A673 (cell line): ENCODE results near the gene GBP1. TPM values are rescaled to one million over a fixed set of nuclear protein-coding genes. Genes with fewer than 3 reads are reported as not detected.

ENCODE experiments used
- BruUV-seq: library from RNA; stranded (reverse); fragments of 400-500 nt; replicated peaks from 2 replicates; lab custom pipeline; 2021; lab: Mats Ljungman, UMichigan
- CTCF ChIA-PET: fragments of 300-600 bp; sonication (Branson Sonifier 250); formaldehyde crosslinking; loops from one replicate; lab custom pipeline; 2022; ENCODE audit warnings: antibody characterized with exemption; lab: Charles Lee
- POLR2A ChIA-PET: fragments of 300-600 bp; sonication (Branson Sonifier 250); formaldehyde crosslinking; loops from one replicate; lab custom pipeline; 2022; ENCODE audit warnings: antibody characterized with exemption; ENCODE audit not compliant: low non-redundant PET; lab: Charles Lee
- DNase-seq: peaks from one replicate; pipeline ENCODE4 v3.0.0-alpha.2; 2015; ENCODE audit warnings: low spot score
- H3K27ac ChIP-seq: fragments of 200-600 bp; sonication (generic); 2 replicates; pipeline ENCODE4 v1.5.1; 2016; ENCODE audit warnings: mixed run types, low read depth, mild to moderate bottlenecking, mixed read lengths, antibody characterized with exemption, low read length; ENCODE audit not compliant: poor library complexity, severe bottlenecking
- H3K27me3 ChIP-seq: fragments of 200-600 bp; sonication (generic); replicated peaks from 2 replicates; pipeline ENCODE4 v1.6.1; 2017; ENCODE audit warnings: mixed run types, low read depth, mild to moderate bottlenecking, mixed read lengths, antibody characterized with exemption, low read length; ENCODE audit not compliant: insufficient read depth, poor library complexity
- H3K36me3 ChIP-seq: fragments of 200-600 bp; sonication (generic); 2 replicates; pipeline ENCODE4 v1.6.1; 2016; ENCODE audit warnings: mixed run types, mild to moderate bottlenecking, mixed read lengths, antibody characterized with exemption, low read length; ENCODE audit not compliant: insufficient read depth, poor library complexity, severe bottlenecking
- H3K4me1 ChIP-seq: fragments of 200-600 bp; sonication (generic); 2 replicates; pipeline ENCODE4 v1.6.1; 2017; ENCODE audit warnings: mixed run types, mild to moderate bottlenecking, mixed read lengths, antibody characterized with exemption, low read length; ENCODE audit not compliant: insufficient read depth, poor library complexity, severe bottlenecking
- H3K4me3 ChIP-seq: fragments of 200-600 bp; sonication (generic); 2 replicates; pipeline ENCODE4 v1.5.1; 2016; ENCODE audit warnings: low read depth, mixed run types, mild to moderate bottlenecking, mixed read lengths, low read length; ENCODE audit not compliant: poor library complexity, severe bottlenecking
- H3K9me3 ChIP-seq: fragments of 200-600 bp; sonication (generic); 2 replicates; pipeline ENCODE4 v1.6.1; 2016; ENCODE audit warnings: mixed run types, low read depth, mild to moderate bottlenecking, mixed read lengths, antibody characterized with exemption, low read length; ENCODE audit not compliant: poor library complexity, severe bottlenecking
- CTCF ChIP-seq: fragments of 300-800, 200-600 bp; sonication (generic); conservative IDR thresholded peaks from 2 replicates; pipeline ENCODE4 v1.5.1; 2017; ENCODE audit warnings: low read depth, mild to moderate bottlenecking, antibody characterized with exemption, low read length, moderate library complexity, mixed read lengths
- EZH2 ChIP-seq: fragments of 200-600 bp; sonication (generic); IDR thresholded peaks from 2 replicates; pipeline ENCODE4 v1.6.1; 2017; ENCODE audit warnings: borderline replicate concordance, low read depth, mild to moderate bottlenecking, mixed read lengths, antibody characterized with exemption, low read length; ENCODE audit not compliant: poor library complexity, severe bottlenecking
- intact Hi-C: fragments of 100-400 bp; cut with micrococcal nuclease; formaldehyde crosslinking; loops from one replicate; pipeline ENCODE4 v1.10.0; 2022; ENCODE audit not compliant: unreplicated experiment
- total RNA-seq: library from RNA; stranded (reverse); gene quantifications from 2 replicates; pipeline ENCODE4 v1.2.3, GENCODE V29; 2021

GBP1 gene
- total RNA-seq, 1 experiment from 2014 or later = 10.1 TPM

GRCh38 chr1:89008511-89008910 lies 56.5 kb downstream of the GBP1 start:
- Histone ChIP-seq H3K4me3 (no peak overlapping the region), H3K9me3 (no peaks in the 10 kb centered on the region), H3K27ac (no peak overlapping the region), H3K27me3 (no peaks in the 10 kb centered on the region), H3K36me3 (no peaks in the 10 kb centered on the region), H3K4me1 (no peaks in the 10 kb centered on the region)
- no peak for TF ChIP-seq CTCF
- TF ChIP-seq EZH2 = no peak
- ChIA-PET POLR2A (no interaction called here), CTCF (no interaction called here)
- intact Hi-C loops = loop anchor here (10.0 kb wide), 1 partner anchor 586 kb away; no protein-coding TSS in a partner anchor
- BruUV-seq = no TSS peak
- DNase-seq = no peak

GRCh38 chr1:89005286-89006151 lies 59.5 kb downstream of the GBP1 start:
- no peaks in the 10 kb centered on the region for H3K9me3 ChIP-seq
- BruUV-seq = no TSS peak
- H3K27ac ChIP-seq = no peak overlapping the region
- no peak for DNase-seq
- CTCF ChIA-PET = no interaction called here
- no peaks in the 10 kb centered on the region for H3K4me1 ChIP-seq
- intact Hi-C loops = loop anchor here (10.0 kb wide), 1 partner anchor 589 kb away; no protein-coding TSS in a partner anchor
- no peak overlapping the region for H3K4me3 ChIP-seq
- TF ChIP-seq EZH2 (no peak), CTCF (no peak)
- H3K27me3 ChIP-seq = no peaks in the 10 kb centered on the region
- no peaks in the 10 kb centered on the region for H3K36me3 ChIP-seq
- POLR2A ChIA-PET = no interaction called here

Other genes starting within 250 kb of the GBP1 start
- gene GTF2B, start 173.6 kb downstream of the GBP1 start, total RNA-seq = 28.9 and 31.9 TPM in 2 replicates
- gene KYAT3, start 72.6 kb downstream of the GBP1 start, total RNA-seq = 31.1 and 35.4 TPM in 2 replicates
- gene RBMXL1, start 72.6 kb downstream of the GBP1 start, total RNA-seq = 21.1 and 23.9 TPM in 2 replicates
- gene GBP3, start 42.3 kb downstream of the GBP1 start, total RNA-seq = 2.6 and 6.3 TPM in 2 replicates
- 4.4 and 4.5 TPM in 2 replicates for gene GBP2, start 60.9 kb upstream of the GBP1 start, total RNA-seq
- not detected in 2 replicates for gene GBP7, start 110.8 kb upstream of the GBP1 start, total RNA-seq
- 0.79 and 1.7 TPM in 2 replicates for gene GBP4, start 133.7 kb upstream of the GBP1 start, total RNA-seq
- 0.09 TPM in 1 of 2 replicates, not detected in the other for gene GBP5, start 207.7 kb upstream of the GBP1 start, total RNA-seq